ENCODE results near the gene SSR1.

DNA sequence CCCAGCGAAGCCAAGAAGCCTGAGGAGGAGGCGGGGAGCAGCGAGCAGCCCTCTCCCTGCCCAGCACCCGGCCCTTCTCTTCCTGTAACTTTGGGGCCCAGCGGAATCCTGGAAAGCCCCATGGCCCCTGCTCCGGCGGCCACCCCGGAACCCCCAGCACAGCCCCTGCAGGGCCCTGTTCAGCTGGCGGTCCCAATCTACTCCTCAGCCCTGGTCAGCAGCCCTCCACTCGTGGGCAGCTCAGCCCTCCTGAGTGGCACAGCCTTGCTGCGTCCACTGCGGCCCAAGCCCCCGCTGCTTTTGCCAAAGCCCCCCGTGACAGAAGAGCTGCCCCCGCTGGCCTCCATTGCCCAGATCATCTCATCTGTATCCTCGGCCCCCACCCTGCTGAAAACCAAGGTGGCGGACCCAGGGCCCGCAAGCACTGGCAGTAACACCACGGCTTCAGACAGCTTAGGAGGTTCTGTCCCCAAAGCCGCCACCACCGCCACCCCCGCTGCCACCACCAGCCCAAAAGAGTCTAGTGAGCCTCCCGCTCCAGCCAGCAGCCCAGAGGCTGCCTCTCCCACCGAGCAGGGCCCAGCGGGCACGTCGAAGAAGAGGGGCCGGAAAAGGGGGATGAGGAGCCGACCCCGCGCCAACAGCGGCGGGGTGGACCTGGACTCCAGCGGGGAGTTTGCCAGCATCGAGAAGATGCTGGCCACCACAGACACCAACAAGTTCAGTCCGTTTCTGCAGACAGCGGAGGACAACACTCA lies 81.9 kb downstream of the SSR1 start:
- TF ChIP-seq NR3C1 (CRISPR knock-in tag; IDR thresholded peaks at IDR 0.05) (no peak), ILK (tag; IDR thresholded peaks at IDR 0.05; ENCODE audit: borderline replicate concordance, low read depth) (no peak), LARP7 (IDR thresholded peaks at IDR 0.05) (no peak), L3MBTL2 (IDR thresholded peaks at IDR 0.05) (no peak), MYC (IDR thresholded peaks at IDR 0.05; ENCODE audit: low read depth, low read length) (no peak), MYC (CRISPR knock-in tag; IDR thresholded peaks at IDR 0.05; ENCODE audit: borderline replicate concordance, low read depth) (no peak), NCOR1 (IDR thresholded peaks at IDR 0.05) (no peak), JUNB (CRISPR knock-in tag; conservative IDR thresholded peaks at IDR 0.05) (no peak), EP300 (IDR thresholded peaks at IDR 0.05; ENCODE audit: low read length) (no peak)
- TF ChIP-seq, protein P1, sequence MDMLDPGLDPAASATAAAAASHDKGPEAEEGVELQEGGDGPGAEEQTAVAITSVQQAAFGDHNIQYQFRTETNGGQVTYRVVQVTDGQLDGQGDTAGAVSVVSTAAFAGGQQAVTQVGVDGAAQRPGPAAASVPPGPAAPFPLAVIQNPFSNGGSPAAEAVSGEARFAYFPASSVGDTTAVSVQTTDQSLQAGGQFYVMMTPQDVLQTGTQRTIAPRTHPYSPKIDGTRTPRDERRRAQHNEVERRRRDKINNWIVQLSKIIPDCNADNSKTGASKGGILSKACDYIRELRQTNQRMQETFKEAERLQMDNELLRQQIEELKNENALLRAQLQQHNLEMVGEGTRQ (CRISPR knock-in tag; IDR thresholded peaks at IDR 0.05): no peak
- TF ChIP-seq, protein P2, sequence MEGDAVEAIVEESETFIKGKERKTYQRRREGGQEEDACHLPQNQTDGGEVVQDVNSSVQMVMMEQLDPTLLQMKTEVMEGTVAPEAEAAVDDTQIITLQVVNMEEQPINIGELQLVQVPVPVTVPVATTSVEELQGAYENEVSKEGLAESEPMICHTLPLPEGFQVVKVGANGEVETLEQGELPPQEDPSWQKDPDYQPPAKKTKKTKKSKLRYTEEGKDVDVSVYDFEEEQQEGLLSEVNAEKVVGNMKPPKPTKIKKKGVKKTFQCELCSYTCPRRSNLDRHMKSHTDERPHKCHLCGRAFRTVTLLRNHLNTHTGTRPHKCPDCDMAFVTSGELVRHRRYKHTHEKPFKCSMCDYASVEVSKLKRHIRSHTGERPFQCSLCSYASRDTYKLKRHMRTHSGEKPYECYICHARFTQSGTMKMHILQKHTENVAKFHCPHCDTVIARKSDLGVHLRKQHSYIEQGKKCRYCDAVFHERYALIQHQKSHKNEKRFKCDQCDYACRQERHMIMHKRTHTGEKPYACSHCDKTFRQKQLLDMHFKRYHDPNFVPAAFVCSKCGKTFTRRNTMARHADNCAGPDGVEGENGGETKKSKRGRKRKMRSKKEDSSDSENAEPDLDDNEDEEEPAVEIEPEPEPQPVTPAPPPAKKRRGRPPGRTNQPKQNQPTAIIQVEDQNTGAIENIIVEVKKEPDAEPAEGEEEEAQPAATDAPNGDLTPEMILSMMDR (IDR thresholded peaks at IDR 0.05 in 2 of 3, conservative IDR thresholded peaks at IDR 0.05 in 1 of 3; ENCODE audit: insufficient read depth in 2 of 3, low read depth in 1 of 3, low read length in 3 of 3): no peak
- TF ChIP-seq, protein P3, sequence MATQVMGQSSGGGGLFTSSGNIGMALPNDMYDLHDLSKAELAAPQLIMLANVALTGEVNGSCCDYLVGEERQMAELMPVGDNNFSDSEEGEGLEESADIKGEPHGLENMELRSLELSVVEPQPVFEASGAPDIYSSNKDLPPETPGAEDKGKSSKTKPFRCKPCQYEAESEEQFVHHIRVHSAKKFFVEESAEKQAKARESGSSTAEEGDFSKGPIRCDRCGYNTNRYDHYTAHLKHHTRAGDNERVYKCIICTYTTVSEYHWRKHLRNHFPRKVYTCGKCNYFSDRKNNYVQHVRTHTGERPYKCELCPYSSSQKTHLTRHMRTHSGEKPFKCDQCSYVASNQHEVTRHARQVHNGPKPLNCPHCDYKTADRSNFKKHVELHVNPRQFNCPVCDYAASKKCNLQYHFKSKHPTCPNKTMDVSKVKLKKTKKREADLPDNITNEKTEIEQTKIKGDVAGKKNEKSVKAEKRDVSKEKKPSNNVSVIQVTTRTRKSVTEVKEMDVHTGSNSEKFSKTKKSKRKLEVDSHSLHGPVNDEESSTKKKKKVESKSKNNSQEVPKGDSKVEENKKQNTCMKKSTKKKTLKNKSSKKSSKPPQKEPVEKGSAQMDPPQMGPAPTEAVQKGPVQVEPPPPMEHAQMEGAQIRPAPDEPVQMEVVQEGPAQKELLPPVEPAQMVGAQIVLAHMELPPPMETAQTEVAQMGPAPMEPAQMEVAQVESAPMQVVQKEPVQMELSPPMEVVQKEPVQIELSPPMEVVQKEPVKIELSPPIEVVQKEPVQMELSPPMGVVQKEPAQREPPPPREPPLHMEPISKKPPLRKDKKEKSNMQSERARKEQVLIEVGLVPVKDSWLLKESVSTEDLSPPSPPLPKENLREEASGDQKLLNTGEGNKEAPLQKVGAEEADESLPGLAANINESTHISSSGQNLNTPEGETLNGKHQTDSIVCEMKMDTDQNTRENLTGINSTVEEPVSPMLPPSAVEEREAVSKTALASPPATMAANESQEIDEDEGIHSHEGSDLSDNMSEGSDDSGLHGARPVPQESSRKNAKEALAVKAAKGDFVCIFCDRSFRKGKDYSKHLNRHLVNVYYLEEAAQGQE (IDR thresholded peaks at IDR 0.05; ENCODE audit: borderline replicate concordance): no peak
- TF ChIP-seq, protein P3 (CRISPR knock-in tag; IDR thresholded peaks at IDR 0.05; ENCODE audit: low read depth): no peak
